Sigmoid colon (tissue), 7 donors: Measurements from ENCODE around the gene PSME4. TPM values are rescaled to one million over a fixed set of nuclear protein-coding genes. Genes with fewer than 3 reads are reported as not detected.
A peak's percentile ranks its signal among the peaks of the same experiment; 100 is the strongest.

Source experiments
- DNase-seq: peaks from one replicate; pipeline ENCODE4 v3.0.0-alpha.2; 2019
- H3K27ac ChIP-seq, 4 donors: fragments of 200-600 bp; sonication (generic); one replicate each; pipeline ENCODE4 v1.5.1; 2016 to 2019; ENCODE audit warnings: mild to moderate bottlenecking in 1 of 4
- H3K27me3 ChIP-seq, 3 donors: fragments of 200-600 bp; sonication (generic); one replicate each; pipeline ENCODE4 v1.5.1; 2019; ENCODE audit warnings: mild to moderate bottlenecking in 1 of 3
- H3K36me3 ChIP-seq, 4 donors: fragments of 200-600 bp; sonication (generic); one replicate each; pipeline ENCODE4 v1.5.1; 2016 to 2019
- H3K4me1 ChIP-seq, 4 donors: fragments of 200-600 bp; sonication (generic); one replicate each; pipeline ENCODE4 v1.5.1; 2017 to 2019
- H3K4me3 ChIP-seq, 4 donors: fragments of 200-600 bp; sonication (generic); one replicate each; pipeline ENCODE4 v1.5.1; 2017 to 2019; ENCODE audit warnings: mild to moderate bottlenecking in 2 of 4, moderate library complexity in 1 of 4
- H3K9me3 ChIP-seq, 4 donors: fragments of 200-600 bp in 3 of 4; sonication (generic) in 3 of 4; one replicate each; pipeline versions ENCODE4 v1.5.1 to v1.6.1; 2013 to 2019
- CTCF ChIP-seq, 4 experiments: fragments of 450-650 bp in 3 of 4; fragments of 200-600 bp in 1 of 4; IDR thresholded peaks; one replicate each; pipeline ENCODE4 v1.5.1; 2016 to 2019; ENCODE audit warnings: antibody characterized with exemption in 4 of 4, mild to moderate bottlenecking in 3 of 4, moderate library complexity in 2 of 4
- EP300 ChIP-seq, 4 donors: sonication (generic); formaldehyde crosslinking; IDR thresholded peaks; one replicate each; pipeline ENCODE4 v1.6.1; 2017; ENCODE audit warnings: antibody characterized with exemption in 4 of 4
- POLR2A ChIP-seq, 2 donors: fragments of 450-650 bp; IDR thresholded peaks; one replicate each; pipeline ENCODE4 v1.6.1; 2016; ENCODE audit warnings: antibody characterized with exemption in 2 of 2, mild to moderate bottlenecking in 2 of 2, moderate library complexity in 2 of 2
- POLR2AphosphoS5 ChIP-seq, 4 donors: sonication (generic); formaldehyde crosslinking; IDR thresholded peaks; one replicate each; pipeline ENCODE4 v1.6.1; 2017; ENCODE audit warnings: antibody characterized with exemption in 4 of 4
- WGBS, 2 donors: extraction: QIAGEN DNeasy Blood & Tissue Kit; methylation state at CpG; one replicate each; pipeline ENCODE4 v1.1.7; 2013; 5-methylcytosine and 5-hydroxymethylcytosine counted together
- intact Hi-C: fragments of 100-400 bp; cut with DNase I; formaldehyde crosslinking; loops from one replicate; pipeline ENCODE4 v1.15.1; 2023
- polyA plus RNA-seq, 3 donors: library from polyadenylated mRNA; stranded (reverse); fragments of 200-250 nt; gene quantifications; one replicate each; pipeline ENCODE4 v1.2.3, GENCODE V29; 2013
- total RNA-seq, 4 donors: library from RNA; depleted of rRNA; stranded (reverse); fragments of >200 nt; gene quantifications; one replicate each; pipeline ENCODE4 v1.1.0, GENCODE V29; 2016
- donor health status: healthy with polysubstance abuse.
- donor health status: Bipolar disorder and iron deficiency.
- donor health status: healthy.

PSME4 gene
- total and polyA plus RNA-seq, 7 donors, result 15.0 to 79.8 (median 47.8) TPM

DNA sequence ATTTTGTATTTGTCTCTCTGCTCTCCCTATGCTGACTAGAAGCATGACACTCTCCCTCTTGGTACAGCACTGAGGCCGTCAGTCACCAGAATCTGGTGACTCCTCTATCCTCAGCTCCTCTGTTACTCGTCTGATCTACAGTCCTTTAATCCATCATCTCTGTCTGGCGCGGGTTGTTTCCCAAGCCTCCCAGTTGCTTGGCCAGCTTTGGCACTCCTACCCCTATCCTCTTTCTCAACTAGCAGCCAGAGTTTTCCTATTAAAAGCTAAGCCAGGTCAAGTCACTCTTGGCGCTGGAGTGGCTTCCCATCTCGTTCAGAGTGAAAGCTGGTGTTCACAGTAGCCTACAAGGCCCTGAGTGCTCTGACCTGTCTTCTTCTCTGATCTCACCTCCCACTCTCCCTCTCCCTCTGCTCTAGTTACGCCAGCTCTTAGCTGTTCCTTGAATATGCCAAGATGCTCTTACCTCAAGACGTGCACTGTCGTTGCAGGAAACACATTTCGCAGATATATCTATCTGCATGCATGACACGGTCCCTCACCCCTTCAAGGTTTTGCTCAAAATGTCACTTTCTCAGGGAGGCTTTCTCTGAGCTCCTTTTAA is 41.8 kb upstream of the PSME4 start:
- Histone ChIP-seq H3K4me3 (no peak overlapping the region), H3K36me3 (no peaks in the 10 kb centered on the region), H3K27me3 (no peaks in the 10 kb centered on the region), H3K27ac (peak overlapping the region in 3 of 4 donors; percentile 73 to 83 (median 80)), H3K4me1 (peaks cover 0 to 56% (median 47%) of the 10 kb centered on the region in 4 donors), H3K9me3 (no peaks in the 10 kb centered on the region)
- DNase-seq, result peak; percentile 75
- TF ChIP-seq POLR2AphosphoS5 (IDR thresholded peaks at IDR 0.05) (peak in 1 of 4 donors; percentile 27), EP300 (IDR thresholded peaks at IDR 0.05) (no peak)
- intact Hi-C loops, result loop anchor here (5.0 kb wide), 1 partner anchor 40 kb away; the partner anchor contains the start of gene PSME4
- 90 to 97% methylated on average over 11 of the region's 11 CpGs for whole genome bisulfite sequencing, 2 donors

DNA sequence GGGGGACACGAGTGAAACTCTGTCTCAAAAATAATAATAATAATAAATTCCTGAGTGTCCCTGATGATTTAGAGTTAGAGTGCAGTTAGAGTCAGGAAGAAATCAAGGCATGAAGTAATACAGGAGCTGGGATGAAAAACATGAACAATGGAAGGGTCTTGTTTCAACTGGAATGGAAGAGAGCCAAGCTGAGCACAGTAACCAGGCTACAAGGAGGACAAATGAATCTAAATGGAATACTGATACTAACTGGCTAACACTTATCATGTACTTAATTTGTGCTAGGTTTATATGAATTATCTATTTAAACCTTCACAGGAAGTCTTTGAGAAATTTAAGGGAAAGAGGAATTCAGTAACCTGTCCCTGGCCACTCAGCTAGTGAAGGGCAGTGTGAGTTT is 38.8 kb upstream of the PSME4 start:
- Histone ChIP-seq H3K9me3 (no peaks in the 10 kb centered on the region), H3K36me3 (no peaks in the 10 kb centered on the region), H3K4me3 (no peak overlapping the region), H3K27ac (no peak overlapping the region), H3K4me1 (peaks cover 0 to 35% (median 23%) of the 10 kb centered on the region in 4 donors), H3K27me3 (no peaks in the 10 kb centered on the region)
- 87 to 93% methylated on average over 1 of the region's 1 CpG for WGBS, 2 donors
- intact Hi-C loops, result no loop called here
- TF ChIP-seq POLR2A (IDR thresholded peaks at IDR 0.05) (no peak), POLR2AphosphoS5 (IDR thresholded peaks at IDR 0.05) (no peak), CTCF (IDR thresholded peaks at IDR 0.05) (no peak), EP300 (IDR thresholded peaks at IDR 0.05) (no peak)
- DNase-seq, result no peak

- 93 to 96% methylated on average over 2 of the region's 2 CpGs for WGBS, 2 donors
- H3K36me3 ChIP-seq, result no peaks in the 10 kb centered on the region
- no peak overlapping the region for H3K27ac ChIP-seq
- TF ChIP-seq POLR2AphosphoS5 (IDR thresholded peaks at IDR 0.05) (no peak), CTCF (IDR thresholded peaks at IDR 0.05) (no peak), EP300 (IDR thresholded peaks at IDR 0.05) (no peak), POLR2A (IDR thresholded peaks at IDR 0.05) (no peak)
- DNase-seq, result no peak
- no peaks in the 10 kb centered on the region for H3K9me3 ChIP-seq
- H3K27me3 ChIP-seq, result no peaks in the 10 kb centered on the region
- no peak overlapping the region for H3K4me3 ChIP-seq
- intact Hi-C loops, result no loop called here
- H3K4me1 ChIP-seq, result peaks cover 0 to 25% (median 13%) of the 10 kb centered on the region in 4 donors
Measured at GRCh38 chr2:54008439-54008838, 37.6 kb upstream of the PSME4 start.

DNA sequence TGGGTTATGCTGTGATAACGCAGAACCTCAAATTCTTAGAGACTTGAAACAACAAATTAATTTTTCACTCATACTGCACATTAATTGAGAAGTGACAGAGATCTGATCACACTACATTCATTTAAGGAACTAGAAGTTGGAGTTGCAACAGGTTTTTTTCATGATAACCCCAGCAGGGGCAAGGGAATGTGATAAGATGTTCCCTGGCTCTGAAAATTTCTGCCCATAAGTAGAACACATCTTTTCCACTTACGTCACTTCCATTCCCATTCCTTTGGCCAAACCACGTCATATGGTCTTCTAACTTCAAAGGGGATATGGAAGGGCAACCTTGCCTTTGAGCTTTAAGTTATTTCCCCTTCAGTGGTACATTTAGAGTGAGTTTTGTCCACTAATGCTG is 29.7 kb upstream of the PSME4 start:
- no peak for DNase-seq
- 92 to 95% methylated on average over 3 of the region's 3 CpGs for WGBS, 2 donors
- Histone ChIP-seq H3K4me3 (no peak overlapping the region), H3K27me3 (no peaks in the 10 kb centered on the region), H3K36me3 (no peaks in the 10 kb centered on the region), H3K27ac (peak overlapping the region in 1 of 4 donors; percentile 14), H3K4me1 (peaks cover 0 to 23% (median 11%) of the 10 kb centered on the region in 4 donors), H3K9me3 (no peaks in the 10 kb centered on the region)
- intact Hi-C loops, result no loop called here
- TF ChIP-seq POLR2AphosphoS5 (IDR thresholded peaks at IDR 0.05) (no peak), CTCF (IDR thresholded peaks at IDR 0.05) (no peak), EP300 (IDR thresholded peaks at IDR 0.05) (no peak)

GRCh38 chr2:54000122-54000521 is 29.3 kb upstream of the PSME4 start:
- Histone ChIP-seq H3K4me3 (no peak overlapping the region), H3K27ac (no peak overlapping the region), H3K9me3 (no peaks in the 10 kb centered on the region), H3K36me3 (no peaks in the 10 kb centered on the region), H3K4me1 (peaks cover 0 to 23% (median 11%) of the 10 kb centered on the region in 4 donors), H3K27me3 (no peaks in the 10 kb centered on the region)
- whole genome bisulfite sequencing, 2 donors, result 41 to 63% methylated on average over 1 of the region's 1 CpG
- TF ChIP-seq EP300 (IDR thresholded peaks at IDR 0.05), result no peak
- TF ChIP-seq CTCF (IDR thresholded peaks at IDR 0.05), result no peak
- TF ChIP-seq POLR2A (IDR thresholded peaks at IDR 0.05), result no peak
- TF ChIP-seq POLR2AphosphoS5 (IDR thresholded peaks at IDR 0.05), result no peak
- intact Hi-C loops, result no loop called here
- no peak for DNase-seq
